ENCODE measurements around the gene RNF5. TPM values are rescaled to one million over a fixed set of nuclear protein-coding genes. Genes with fewer than 3 reads are reported as not detected.

Gene RNF5
- total RNA-seq, 1 experiment from 2014 or later: 67.6 TPM

DNA sequence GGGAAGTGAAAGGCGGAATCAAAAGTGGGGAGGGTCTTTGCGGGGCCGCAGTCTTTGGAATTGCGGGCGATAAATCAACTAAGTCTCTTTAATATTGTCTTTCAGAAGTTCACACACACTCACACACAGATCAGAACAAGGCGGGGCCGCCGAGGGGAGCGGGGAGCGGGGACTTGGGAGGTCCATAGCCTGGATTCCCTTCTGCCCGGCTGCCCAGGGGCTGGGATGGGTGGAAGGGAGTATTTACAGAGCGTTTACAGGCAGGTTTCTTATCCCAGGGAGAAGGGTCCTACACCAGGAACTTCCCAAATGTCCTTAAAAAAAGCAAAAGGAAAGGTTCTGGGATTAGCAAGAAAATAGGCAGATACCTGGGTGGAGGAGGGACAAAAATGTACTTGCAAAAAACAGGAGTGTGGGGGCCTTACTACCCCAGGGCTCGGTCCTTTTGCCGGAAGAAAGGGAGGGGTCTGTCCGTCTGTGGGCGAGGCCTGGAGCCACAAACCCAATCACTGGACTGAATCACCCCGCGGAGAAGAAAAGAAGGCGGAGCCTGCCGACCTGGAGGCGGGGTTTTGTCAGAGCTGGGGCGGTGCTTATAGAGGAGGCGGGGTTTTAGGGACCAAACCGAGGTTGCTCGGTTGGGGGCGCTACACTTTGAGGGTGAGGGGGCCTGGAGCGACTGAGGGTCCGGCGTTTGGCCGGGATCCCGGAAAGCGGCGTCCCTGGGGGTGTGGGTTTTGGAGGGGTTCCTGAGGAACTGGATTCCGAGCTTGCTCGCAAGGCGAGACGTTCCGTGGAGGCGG, 29.7 kb upstream of the RNF5 start:
- peaks cover 6% of the 10 kb centered on the region; the same call in 1 of the 2 replicates for H3K27me3 ChIP-seq (replicated peaks)
- no peaks in the 10 kb centered on the region for H3K9me3 ChIP-seq (replicated peaks)
- no peaks in the 10 kb centered on the region for H3K36me3 ChIP-seq
- no peak overlapping the region for H3K4me3 ChIP-seq
- peaks cover 7% of the 10 kb centered on the region for H3K4me1 ChIP-seq (replicated peaks)
- H3K27ac ChIP-seq: no peak overlapping the region
- DNase-seq (ENCODE audit: low read depth in 1 of 2, low spot score in 2 of 2): no peak

DNA sequence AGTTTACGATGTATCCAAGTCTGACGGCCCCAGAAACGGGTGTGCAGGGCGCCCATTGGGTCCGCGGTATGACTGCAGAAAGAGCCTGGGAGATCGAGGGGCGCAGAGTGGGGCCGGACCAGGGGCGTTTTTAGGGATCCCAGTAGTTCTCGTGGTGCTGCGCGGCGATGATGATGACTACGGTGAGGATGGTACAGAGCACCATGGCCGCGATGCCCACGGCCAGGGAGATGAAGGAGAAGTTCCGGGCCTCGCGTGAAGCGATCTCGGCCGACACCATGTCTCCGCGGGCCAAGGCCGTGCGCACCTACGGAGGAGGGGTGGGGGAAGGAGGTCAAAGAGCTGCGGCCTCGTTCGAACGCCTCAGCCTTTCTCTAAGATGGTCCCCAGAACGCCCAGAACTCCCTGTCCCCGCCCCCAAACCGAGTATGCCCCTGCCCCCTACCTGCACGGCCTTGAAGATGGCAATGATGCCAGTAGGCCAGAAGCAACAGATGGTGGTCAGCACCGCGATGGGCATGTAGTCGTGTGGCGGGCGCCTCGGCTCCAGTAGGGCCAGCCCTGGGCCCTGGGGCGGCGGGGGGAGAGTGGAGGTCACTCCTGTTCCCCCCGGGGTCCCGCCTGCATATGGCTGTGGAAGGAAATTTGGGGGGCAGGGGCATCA, 29.0 kb upstream of the RNF5 start:
- peaks cover 6% of the 10 kb centered on the region; the same call in 1 of the 2 replicates for H3K27me3 ChIP-seq (replicated peaks)
- no peaks in the 10 kb centered on the region for H3K36me3 ChIP-seq
- H3K4me3 ChIP-seq: no peak overlapping the region
- peaks cover 10% of the 10 kb centered on the region for H3K4me1 ChIP-seq (replicated peaks)
- no peaks in the 10 kb centered on the region for H3K9me3 ChIP-seq (replicated peaks)
- no peak overlapping the region for H3K27ac ChIP-seq
- DNase-seq (ENCODE audit: low read depth in 1 of 2, low spot score in 2 of 2): no peak

DNA sequence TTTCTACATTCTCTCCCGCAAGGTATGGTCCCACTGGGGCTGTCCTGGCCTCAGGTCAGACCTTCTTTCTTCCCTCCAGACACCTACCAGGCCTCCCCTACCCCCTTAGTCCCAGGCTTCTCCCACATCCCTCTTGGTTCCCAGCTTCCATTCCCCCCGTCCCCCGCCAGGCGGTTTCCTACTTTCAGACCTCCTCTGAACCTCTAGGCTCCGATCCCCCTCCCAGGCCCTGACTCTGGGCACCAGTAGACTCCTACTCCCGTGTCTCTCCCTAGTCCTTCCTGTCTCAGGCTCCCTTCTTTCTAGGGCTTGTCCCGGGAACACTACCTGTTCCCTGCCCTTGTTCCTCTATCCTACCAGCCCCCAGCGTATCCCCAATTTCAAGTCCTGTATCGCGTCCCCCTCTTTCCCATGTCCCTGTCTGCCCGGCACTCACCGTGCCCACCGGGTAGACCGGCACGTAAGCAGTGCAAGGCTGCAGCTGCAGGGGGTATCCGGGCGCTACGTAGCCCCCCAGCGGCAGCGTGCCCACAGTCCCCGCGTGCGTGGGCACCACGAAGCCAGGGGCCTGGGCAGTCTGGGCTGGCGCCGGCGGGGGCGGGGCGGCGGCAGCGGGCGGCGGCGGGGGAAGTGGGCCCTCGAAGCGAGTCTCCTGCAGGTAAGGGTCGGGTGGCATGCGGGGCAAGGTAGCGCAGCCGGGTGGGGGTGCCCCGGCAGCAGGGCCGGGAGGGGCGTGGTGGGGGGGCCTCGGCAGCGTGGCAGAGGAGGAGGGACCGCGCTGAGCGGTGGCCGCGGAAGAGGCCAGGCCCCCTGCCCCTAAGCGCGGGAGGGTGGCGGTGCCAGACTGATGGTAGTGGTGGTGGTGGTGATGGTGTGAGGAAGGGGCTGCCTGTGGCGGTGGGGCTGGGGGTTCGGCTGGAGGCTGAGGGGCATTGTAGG, 28.0 kb upstream of the RNF5 start:
- Histone ChIP-seq H3K4me3 (no peak overlapping the region), H3K27me3 (replicated peaks) (peaks cover 6% of the 10 kb centered on the region; the same call in 1 of the 2 replicates)
- DNase-seq (ENCODE audit: low read depth in 1 of 2, low spot score in 2 of 2): no peak

DNA sequence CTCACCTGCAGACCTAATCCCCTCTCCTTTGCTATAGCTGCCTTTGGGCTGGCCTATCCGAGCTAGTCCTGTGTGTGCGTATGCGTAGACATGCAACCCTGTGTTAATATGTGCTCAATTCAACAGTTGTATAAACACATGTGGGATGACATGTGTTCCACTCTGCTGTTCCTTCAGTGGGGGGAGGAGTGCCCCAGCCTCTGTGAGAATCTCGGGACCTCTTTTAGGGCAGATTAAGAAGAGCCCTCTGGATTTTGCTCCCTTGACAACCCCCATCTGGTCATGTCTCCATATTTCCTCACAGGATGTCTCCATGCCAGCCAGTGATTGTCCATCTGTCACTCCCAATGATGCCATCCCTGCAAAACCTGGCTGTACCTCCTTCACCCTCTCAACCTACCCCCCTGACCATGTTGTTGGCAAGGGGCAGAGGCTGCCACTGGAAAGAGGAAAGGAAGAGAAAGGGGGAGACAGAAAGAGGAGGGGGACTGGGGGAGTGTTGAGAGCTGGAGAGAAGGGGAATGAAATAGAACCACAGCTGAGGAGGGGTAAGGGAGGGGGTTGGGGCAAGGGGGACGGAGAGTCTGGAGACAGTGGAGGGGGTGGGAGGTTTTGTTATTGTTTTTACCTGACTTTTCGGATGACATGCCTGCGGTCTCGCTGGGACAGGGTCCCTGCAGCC, 26.9 kb upstream of the RNF5 start:
- no peaks in the 10 kb centered on the region for H3K9me3 ChIP-seq (replicated peaks)
- peaks cover 18% of the 10 kb centered on the region for H3K4me1 ChIP-seq (replicated peaks)
- peaks cover 2% of the 10 kb centered on the region for H3K36me3 ChIP-seq
- H3K4me3 ChIP-seq: no peak overlapping the region
- H3K27me3 ChIP-seq (replicated peaks): peaks cover 5% of the 10 kb centered on the region; the same call in 1 of the 2 replicates
- no peak overlapping the region for H3K27ac ChIP-seq
- DNase-seq (ENCODE audit: low read depth in 1 of 2, low spot score in 2 of 2): no peak

More for the DNA sequence above, 28.0 kb upstream of the RNF5 start:
- no peaks in the 10 kb centered on the region for H3K9me3 ChIP-seq (replicated peaks)
- no peak overlapping the region for H3K27ac ChIP-seq
- H3K4me1 ChIP-seq (replicated peaks): peaks cover 18% of the 10 kb centered on the region
- H3K36me3 ChIP-seq: no peaks in the 10 kb centered on the region

DNA sequence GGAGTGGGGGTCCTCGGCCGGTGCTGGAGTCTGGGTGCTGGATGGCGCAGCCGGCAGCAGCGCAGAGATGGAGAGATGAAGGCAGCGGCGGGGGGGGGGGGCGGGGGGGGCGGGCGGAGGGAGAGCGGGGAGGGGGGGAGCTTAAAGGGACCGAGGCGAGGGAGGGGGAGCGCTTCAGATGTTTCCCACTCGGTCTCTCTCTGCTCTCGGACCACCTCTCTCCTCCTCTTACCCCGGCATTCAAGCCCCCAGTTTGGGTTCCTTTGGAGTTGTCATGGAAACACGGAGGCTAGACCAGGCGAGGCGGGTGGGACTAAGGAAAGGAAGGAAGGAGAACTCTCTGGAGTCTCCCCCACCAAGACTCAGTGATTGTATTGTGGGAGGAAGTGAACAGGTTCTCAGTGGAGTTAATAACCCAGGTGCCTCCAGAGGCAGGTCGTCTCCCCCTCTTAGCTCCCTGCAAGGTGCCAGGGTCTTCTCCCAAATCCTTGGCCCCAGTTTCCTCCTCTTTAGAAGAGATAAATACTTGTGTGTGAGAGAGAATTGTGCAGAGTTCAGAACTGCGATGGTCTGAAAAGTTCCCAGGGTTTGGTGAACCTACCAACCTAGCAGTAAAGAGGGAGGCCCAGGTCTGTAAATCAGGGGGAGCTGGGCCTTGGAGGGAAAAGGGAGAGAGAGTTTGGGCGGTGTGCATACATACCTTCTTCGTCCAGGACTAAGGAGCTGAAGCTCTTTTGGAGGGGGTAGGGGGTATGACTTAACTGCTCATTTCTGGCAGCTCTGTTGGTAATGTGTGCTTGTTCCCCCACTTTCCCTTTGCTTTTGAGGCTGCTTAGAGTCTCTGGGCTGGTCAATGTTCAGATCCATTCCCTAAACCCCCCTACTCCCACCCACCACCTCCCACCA, 26.1 kb upstream of the RNF5 start, which contains the start of gene PRRT1:
TSS of gene PRRT1 (minus strand) at position 77 of the 906 bp plus-strand sequence. CDS start 112 bp downstream, outside the sequence.
- Histone ChIP-seq H3K4me3 (no peak within 1 kb of the TSS), H3K9me3 (replicated peaks) (no peaks in the 10 kb centered on the region), H3K4me1 (replicated peaks) (peaks cover 18% of the 10 kb centered on the region), H3K27ac (no peak within 1 kb of the TSS), H3K36me3 (peaks cover 9% of the 10 kb centered on the region), H3K27me3 (replicated peaks) (no peaks in the 10 kb centered on the region)
- DNase-seq (ENCODE audit: low read depth in 1 of 2, low spot score in 2 of 2): no peak

DNA sequence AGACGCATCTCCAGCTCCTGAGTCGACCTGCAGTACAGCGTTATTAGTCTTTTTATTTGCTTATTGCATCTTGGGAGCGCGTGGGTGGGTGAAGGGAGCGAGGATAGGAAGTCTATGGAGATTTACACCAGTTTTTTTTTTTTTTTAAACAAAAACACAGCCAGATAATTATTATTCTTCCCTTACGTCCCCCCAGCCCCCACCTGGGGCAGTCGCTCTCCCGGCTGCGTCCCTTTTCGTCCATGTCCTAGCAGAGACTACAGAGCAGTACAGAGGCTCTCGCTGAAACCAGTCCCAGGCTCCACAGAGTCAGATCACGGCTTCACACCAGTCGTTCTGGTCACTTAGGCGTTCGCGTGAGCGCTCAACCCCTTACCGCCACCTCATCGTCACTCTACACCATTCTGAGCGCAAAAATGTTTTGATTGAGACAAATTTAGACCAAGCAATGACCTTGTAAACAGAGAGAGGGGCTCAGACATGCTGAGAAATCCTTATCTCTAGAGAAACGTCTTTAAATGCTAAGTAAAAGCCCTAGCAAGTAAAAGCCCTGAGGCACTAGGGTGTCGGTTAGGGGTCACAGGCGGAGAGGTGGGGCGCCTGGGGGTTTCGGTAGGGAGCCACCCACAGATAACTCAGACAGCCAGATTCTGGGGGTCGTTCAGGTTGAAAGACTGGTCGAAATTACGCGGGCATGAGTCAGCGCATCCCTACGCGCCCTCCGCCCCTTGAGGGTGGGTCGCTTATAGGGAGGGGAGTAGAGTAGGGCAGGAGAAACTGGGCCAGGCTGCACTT, 25.2 kb upstream of the RNF5 start:
- peaks cover 18% of the 10 kb centered on the region for H3K4me1 ChIP-seq (replicated peaks)
- no peaks in the 10 kb centered on the region for H3K9me3 ChIP-seq (replicated peaks)
- H3K36me3 ChIP-seq: peaks cover 16% of the 10 kb centered on the region
- H3K27ac ChIP-seq: peak overlapping the region; percentile 68; the same call in 1 of the 2 replicates
- H3K27me3 ChIP-seq (replicated peaks): no peaks in the 10 kb centered on the region
- H3K4me3 ChIP-seq: peak overlapping the region; percentile 56
- DNase-seq (ENCODE audit: low read depth in 1 of 2, low spot score in 2 of 2): no peak

DNA sequence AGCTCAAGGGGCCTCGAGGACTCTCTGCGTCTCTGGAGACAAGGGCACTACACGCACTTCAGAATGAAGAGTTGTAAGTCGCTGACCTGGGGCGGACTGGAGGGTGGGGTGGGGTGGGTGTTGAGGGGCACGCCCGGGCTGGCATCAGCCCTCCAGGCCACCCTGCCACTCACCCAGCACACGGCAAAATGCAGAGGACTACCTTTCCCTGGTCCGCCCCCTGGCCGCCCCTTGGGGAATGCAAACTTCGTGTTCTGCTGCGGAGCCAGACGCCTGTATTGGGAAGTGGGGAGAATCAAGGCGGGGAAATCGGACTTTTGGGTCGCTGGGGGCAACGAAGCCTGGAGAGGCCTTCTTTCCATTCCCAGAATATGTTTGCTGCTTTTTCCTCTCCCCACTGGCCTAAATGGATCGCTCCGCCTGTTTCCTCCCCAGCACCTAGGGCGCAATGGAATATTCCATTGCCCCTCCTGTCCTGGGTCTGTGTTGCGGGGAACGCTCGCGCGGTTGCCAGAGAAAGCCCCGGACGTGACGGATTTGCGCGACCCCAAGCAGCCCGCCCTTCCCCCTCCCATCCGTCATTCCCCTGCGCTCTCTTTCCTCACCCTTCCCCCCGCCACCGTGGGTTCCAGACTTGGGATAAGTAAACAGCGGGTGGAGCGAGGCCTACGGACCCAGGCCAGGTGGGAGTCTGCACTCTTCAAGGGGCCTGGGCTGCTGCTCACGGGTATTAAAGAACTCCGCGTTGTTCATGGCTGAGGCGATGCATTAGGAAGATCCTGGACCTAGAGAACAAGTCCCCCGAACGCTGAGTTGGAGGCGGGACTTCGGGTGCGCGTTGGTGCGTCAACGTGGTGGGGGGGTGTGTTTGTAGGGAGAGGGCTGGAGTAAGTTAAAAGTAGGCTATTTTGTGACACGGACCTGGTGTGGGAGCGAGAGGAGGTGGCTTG, 24.4 kb upstream of the RNF5 start, which contains the start of gene PPT2:
TSS of gene PPT2 (plus strand) at position 578 of the 950 bp plus-strand sequence. CDS start 454 bp downstream, outside the sequence.
- Histone ChIP-seq H3K27me3 (replicated peaks) (no peaks in the 10 kb centered on the region), H3K9me3 (replicated peaks) (no peaks in the 10 kb centered on the region), H3K27ac (peak within 1 kb of the TSS; percentile 68), H3K36me3 (peaks cover 21% of the 10 kb centered on the region), H3K4me3 (peak within 1 kb of the TSS; percentile 56), H3K4me1 (replicated peaks) (peaks cover 18% of the 10 kb centered on the region)
- peak; percentile 87 to 90 for DNase-seq (ENCODE audit: low read depth in 1 of 2, low spot score in 2 of 2)

DNA sequence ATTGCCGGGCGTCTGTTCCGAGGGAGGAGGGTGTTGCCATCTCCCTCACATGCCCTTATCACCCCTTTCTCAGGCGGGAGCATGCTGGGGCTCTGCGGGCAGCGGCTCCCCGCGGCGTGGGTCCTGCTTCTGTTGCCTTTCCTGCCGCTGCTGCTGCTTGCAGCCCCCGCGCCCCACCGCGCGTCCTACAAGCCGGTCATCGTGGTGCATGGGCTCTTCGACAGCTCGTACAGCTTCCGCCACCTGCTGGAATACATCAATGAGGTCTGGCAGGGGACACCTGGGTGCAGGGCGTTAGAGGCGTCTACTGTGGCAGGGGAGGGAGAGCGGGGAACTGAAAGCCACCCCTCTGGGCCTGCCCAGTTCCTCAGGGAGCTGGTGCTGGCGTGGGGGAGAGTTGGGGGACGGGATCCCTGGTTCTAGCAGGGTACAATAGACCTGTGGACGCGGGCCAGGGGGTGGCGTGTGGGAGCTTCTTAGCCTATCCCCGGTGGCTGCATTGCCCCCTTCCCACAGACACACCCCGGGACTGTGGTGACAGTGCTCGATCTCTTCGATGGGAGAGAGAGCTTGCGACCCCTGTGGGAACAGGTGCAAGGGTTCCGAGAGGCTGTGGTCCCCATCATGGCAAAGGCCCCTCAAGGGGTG, 23.6 kb upstream of the RNF5 start:
- no peaks in the 10 kb centered on the region for H3K27me3 ChIP-seq (replicated peaks)
- H3K4me3 ChIP-seq: peak overlapping the region; percentile 56
- peaks cover 21% of the 10 kb centered on the region for H3K36me3 ChIP-seq
- peak overlapping the region; percentile 68 for H3K27ac ChIP-seq
- DNase-seq (ENCODE audit: low read depth in 1 of 2, low spot score in 2 of 2): peak in 1 of 2 experiments; percentile 73
- H3K4me1 ChIP-seq (replicated peaks): peaks cover 18% of the 10 kb centered on the region
- H3K9me3 ChIP-seq (replicated peaks): no peaks in the 10 kb centered on the region

DNA sequence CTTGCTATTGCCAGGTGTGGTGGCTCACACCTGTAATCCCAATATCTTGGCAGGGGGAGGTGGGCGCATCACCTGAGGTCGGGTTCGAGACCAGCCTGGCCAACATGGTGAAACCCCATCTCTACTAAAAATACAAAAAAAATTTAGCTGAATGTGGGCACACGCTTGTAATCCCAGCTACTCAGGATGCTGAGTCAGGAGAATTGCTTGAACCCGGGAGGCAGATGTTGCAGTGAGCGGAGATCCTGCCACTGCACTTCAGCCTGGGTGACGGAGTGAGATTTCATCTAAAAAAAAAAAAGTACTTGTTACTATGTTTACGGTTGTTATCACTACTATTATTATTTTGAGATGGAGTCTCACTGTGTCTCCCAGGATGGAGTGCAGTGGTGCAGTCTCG, 21.3 kb upstream of the RNF5 start:
- Histone ChIP-seq H3K27ac (no peak overlapping the region), H3K9me3 (replicated peaks) (no peaks in the 10 kb centered on the region), H3K36me3 (peaks cover 21% of the 10 kb centered on the region), H3K4me1 (replicated peaks) (peaks cover 18% of the 10 kb centered on the region), H3K4me3 (no peak overlapping the region), H3K27me3 (replicated peaks) (no peaks in the 10 kb centered on the region)
- no peak for DNase-seq (ENCODE audit: low read depth in 1 of 2, low spot score in 2 of 2)

DNA sequence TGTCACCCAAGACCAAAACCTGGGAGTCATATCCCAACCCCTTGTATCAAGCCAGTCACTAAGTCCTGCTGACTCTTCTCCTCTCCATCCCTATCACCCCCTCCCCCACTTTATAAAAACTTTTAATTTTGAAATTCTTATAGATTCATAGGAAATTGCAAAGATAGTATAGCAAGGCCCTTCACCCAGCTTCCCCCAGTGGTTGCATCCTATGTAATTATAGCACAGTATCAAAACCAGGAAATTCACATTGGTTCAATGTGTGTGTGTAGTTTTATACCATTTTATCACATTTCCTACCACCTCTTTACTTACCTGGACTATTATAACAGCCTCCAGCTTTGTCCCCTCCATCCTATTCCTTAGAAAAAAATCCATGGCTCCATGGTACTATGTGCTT, 20.2 kb upstream of the RNF5 start:
- H3K36me3 ChIP-seq: peaks cover 21% of the 10 kb centered on the region
- no peaks in the 10 kb centered on the region for H3K9me3 ChIP-seq (replicated peaks)
- DNase-seq (ENCODE audit: low read depth in 1 of 2, low spot score in 2 of 2): no peak
- no peaks in the 10 kb centered on the region for H3K27me3 ChIP-seq (replicated peaks)
- H3K4me3 ChIP-seq: no peak overlapping the region
- peaks cover 15% of the 10 kb centered on the region for H3K4me1 ChIP-seq (replicated peaks)
- no peak overlapping the region for H3K27ac ChIP-seq

Measured in SJSA1 (cell line).